ENCODE measurements around the gene FAM3A.

- TF ChIP-seq CTCF (IDR thresholded peaks at IDR 0.05; ENCODE audit: poor library complexity) (no peak), EZH2 (IDR thresholded peaks at IDR 0.05; ENCODE audit: borderline replicate concordance) (no peak)
These were observed 13.0 kb downstream of the FAM3A start for GRCh38 chrX:154502989-154503388.
